Islet of Langerhans (tissue), 1 donor: ENCODE measurements around the gene SHC1.

Source experiments
- FAIRE-seq: peaks from one replicate; lab custom pipeline; 2011; peaks lifted over from hg19 to GRCh38; lab: Jason Lieb, UNC

Gene SHC1, protein sequence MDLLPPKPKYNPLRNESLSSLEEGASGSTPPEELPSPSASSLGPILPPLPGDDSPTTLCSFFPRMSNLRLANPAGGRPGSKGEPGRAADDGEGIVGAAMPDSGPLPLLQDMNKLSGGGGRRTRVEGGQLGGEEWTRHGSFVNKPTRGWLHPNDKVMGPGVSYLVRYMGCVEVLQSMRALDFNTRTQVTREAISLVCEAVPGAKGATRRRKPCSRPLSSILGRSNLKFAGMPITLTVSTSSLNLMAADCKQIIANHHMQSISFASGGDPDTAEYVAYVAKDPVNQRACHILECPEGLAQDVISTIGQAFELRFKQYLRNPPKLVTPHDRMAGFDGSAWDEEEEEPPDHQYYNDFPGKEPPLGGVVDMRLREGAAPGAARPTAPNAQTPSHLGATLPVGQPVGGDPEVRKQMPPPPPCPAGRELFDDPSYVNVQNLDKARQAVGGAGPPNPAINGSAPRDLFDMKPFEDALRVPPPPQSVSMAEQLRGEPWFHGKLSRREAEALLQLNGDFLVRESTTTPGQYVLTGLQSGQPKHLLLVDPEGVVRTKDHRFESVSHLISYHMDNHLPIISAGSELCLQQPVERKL

DNA sequence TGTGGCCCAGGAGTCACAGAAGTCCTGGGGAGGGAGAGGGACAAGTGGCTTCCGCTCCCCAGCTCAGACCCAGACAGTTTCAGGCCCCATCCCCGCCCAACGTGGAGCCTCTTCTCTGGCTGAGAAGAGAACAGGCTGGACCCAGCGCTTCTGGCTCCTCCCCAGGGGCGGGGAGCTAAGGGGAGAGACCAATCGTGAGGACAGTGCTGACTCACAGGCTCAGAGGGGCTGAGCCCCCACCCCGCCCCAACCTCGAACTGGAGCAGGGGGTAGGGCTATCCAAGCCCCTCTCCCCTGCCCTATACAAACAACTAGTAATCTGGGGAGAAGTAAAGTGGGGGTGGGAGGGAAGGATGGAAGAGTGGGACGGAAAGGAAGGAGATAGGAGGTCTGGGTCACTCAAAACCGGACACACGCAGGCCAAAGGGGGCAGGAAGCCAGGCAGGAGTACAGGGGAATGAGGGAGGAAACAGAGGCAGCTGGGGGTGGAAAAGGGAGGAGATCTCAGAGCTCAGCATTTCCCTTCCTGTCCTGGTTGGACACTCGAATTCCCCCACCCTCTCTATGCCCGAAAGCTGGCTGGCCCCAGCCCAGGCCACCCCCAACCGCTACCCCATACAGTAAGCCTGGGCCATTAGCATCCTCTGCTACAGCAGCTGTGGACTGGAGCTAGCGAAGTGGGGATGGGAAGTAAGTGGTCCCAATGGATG is at the start of gene SHC1:
Gene SHC1, minus strand, starts transcription at position 117 of the 710 bp plus-strand sequence. CDS start 221 bp downstream, outside the sequence.
- FAIRE-seq, result no peak

DNA sequence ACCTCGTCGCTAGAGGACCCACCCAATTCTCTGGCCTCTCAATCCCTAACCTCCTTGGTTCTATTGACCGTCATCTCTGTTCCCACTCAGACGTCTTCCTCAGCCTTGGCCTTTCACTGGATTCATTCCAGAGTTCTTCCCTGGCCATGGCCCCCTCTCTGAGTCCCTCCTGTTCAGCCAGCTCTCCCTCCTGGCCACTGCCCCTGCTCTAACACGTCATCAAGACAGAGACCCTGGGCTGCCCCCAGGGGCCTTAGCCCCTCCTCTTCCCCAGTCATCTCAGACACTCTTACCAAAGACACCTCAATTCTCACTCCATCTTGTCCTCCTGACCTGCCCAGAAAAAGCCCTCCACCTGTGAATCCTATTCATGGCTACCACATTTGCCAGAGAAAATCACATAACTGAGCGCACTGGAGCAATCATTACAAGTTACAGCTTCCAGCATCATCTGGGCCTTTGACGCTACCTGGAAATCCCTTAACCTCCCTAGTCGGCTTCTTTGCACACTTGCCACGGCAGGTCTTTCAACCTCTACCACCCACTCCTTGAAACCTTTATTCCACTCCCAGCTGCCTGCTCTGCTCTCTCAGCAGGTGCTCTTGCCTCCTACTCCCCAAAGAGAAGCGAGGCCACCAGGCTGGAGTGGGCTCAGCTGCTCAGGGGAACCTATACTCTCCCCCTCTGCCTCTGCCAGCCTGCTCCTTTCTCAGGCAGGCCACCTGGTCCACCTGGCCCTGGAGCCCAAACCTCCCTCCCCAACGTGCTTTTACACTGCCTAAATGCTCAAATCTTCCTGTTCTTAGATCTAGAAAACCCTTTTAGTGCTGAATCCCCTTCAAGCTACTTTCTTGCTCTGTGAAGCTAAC is 49.1 kb upstream of the SHC1 start:
- FAIRE-seq, result no peak

DNA sequence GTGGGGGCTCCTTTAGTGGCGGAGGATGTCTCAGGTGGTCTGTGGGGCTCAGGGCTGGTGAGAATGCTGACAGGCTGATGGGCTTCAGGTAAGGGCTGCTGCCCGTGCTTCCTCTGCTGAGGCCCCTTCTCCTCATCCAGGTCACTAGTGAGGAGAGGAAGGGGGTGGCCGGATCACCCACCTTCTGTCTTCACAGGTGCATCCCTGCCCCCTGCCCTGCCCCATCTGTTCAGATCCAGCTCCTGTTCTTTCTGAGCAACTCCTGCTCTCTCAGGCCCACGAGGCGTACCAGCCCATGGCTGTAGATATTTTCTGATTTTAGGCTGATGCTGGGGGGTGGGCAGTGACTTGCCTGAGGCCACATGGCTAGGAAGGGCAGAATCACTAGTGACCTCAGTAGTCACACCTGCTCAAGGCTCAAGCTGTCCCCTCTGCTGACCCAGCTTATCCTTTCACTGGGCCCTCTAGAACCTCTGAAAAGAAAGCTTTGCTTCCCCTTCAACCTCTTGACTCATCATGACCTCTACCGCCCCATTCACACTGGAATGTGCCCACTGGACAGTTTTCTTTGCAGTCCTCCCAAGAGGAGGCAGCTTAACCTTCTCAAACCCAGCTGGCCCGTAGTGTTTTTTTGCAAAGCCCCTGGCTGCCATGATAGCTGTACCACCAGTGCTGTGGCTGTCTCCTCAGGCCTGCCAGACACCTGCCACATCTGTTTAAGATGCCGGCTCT is 48.2 kb upstream of the SHC1 start:
- no peak for FAIRE-seq

DNA sequence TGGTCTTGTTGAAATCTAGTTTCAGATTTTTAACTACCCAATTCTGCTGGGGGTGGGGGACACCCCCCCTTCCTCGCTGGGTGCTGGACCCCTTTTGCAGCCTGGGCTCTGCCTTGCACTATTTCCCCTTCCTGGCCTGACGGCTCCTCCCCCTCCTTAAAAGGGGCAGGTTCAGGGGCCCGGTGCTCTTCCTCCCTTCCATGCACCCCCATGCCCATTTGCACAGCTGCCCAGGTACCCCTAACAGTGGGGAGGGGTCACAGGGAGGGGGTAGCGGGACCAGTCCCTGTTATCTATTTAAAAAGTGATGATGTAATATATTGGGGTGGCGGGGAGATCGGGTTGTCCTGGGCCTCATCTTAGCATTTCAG is 47.4 kb upstream of the SHC1 start:
- FAIRE-seq, result no peak

DNA sequence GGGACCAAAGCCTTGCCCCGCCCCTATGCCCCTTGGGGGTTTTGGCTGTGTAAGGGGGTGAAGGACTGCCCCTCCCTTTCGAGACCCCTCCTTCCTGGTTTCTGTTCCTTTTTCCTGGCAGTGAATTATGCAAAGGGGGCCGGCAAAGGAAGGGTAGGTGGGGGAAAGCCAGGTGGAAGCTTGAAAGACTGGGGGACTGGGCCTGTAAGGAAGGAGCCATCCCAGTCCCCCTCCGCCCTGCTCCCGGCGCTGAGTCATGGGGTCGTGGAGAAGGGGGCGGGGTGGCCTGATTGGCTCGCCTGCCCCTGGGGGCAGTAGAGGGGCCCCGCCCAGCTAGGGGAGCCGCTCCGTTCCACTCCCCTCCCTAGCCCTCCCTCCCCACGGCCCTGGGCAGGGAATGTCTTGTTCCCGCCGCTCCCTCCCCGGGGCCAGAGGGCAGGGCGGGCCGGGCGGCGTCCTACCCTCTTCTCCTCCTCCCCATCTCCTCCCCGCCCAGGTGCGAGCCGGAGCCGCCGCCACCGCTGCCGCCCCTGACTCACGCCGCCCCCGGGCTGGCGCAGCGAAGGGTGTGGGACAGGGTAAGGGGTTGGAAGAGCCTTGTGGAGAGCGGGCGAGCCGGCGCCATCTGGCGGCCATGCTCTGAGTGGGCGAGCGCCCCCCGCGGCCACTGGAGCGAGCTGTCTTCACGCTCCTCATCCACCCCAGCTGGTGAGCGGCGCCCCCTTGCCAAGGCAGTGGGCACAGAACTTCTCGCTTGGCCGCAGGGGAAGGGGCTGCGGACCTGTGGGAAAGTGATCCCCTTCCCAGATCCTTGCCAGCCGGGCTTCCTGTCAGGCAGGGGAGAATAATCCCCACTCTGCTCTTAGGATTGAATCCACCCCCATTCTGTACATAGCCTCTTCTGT is 46.7 kb upstream of the SHC1 start:
- FAIRE-seq, result no peak

DNA sequence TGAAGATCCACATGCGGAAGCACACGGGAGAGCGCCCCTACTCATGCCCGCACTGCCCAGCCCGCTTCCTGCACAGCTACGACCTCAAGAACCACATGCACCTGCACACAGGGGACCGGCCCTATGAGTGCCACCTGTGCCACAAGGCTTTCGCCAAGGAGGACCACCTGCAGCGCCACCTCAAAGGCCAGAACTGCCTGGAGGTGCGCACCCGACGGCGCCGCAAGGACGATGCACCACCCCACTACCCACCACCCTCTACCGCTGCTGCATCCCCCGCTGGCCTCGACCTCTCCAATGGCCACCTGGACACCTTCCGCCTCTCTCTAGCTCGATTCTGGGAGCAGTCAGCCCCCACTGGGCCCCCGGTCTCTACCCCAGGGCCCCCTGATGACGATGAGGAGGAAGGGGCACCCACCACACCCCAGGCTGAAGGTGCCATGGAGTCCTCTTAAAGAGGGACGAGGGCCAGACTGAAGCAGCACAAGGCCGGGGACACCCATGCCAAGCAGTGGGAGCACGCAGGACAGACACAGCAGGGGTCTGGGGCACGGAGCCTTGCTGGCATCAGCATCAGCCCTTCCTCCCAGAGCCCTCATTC is 45.8 kb upstream of the SHC1 start:
- FAIRE-seq, result no peak

DNA sequence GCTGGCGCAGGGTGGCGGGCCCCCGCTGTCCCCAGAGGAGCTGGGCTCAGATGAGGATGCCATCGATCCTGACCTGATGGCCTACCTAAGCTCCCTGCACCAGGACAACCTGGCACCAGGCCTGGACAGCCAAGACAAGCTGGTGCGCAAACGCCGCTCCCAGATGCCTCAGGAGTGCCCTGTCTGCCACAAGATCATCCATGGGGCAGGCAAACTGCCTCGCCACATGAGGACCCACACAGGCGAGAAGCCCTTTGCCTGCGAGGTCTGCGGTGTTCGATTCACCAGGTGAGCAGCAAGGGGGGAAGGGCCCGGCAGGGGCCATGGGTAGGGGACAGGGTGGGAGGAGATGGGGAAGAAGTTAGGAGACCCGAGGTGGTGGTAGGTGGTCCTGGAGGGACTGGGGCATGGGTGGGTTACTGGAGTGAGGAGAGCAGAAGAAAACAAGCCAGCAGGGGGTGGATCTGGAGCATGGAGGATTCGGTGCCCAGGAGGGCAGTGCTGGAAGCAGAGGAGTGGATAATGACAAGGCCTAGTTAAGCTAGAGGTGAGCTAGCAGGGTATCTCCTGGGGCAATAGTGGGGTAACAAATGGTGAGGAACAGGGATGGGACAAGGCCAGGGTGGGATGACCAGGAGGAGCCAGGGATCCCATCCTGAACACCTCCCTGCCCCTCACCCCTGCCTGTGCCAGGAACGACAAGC is 45.1 kb upstream of the SHC1 start:
- no peak for FAIRE-seq

DNA sequence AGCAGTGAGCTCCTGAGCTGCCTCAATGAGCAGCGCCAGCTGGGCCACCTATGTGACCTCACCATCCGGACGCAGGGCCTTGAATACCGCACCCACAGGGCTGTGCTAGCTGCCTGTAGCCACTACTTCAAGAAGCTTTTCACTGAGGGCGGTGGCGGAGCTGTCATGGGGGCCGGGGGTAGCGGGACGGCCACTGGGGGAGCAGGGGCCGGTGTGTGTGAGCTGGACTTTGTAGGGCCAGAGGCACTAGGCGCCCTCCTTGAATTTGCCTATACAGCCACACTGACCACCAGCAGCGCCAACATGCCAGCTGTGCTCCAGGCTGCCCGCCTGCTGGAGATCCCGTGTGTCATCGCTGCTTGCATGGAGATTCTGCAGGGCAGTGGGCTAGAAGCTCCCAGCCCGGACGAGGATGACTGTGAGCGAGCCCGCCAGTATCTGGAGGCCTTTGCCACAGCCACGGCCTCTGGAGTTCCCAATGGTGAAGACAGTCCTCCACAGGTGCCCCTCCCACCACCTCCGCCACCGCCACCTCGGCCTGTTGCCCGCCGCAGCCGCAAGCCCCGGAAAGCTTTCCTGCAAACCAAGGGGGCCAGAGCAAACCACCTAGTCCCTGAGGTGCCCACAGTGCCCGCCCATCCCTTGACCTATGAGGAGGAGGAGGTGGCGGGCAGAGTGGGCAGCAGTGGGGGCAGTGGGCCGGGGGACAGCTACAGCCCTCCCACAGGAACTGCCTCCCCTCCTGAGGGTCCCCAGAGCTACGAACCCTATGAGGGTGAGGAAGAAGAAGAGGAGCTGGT is 44.4 kb upstream of the SHC1 start:
- FAIRE-seq, result no peak

DNA sequence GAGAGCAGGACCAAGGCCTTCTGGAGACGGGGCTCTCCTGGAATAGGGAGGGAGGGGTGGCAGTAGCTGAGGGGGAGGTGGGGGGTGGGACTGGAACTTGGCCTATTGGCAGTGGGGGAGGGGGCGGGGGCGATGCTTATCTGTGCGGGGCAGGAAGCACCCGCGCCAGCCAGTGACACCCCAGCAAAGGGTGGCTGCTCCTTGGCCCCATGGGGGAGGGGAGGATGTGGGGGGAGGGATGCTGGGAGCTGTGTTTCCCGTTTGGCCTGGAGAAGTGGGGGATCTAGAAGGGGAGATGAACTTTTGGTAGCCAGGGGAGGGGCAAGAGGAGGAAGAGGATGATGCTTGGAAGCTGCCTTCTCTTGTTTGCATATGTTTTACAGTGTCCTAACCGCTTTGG is 43.1 kb upstream of the SHC1 start:
- FAIRE-seq, result no peak

DNA sequence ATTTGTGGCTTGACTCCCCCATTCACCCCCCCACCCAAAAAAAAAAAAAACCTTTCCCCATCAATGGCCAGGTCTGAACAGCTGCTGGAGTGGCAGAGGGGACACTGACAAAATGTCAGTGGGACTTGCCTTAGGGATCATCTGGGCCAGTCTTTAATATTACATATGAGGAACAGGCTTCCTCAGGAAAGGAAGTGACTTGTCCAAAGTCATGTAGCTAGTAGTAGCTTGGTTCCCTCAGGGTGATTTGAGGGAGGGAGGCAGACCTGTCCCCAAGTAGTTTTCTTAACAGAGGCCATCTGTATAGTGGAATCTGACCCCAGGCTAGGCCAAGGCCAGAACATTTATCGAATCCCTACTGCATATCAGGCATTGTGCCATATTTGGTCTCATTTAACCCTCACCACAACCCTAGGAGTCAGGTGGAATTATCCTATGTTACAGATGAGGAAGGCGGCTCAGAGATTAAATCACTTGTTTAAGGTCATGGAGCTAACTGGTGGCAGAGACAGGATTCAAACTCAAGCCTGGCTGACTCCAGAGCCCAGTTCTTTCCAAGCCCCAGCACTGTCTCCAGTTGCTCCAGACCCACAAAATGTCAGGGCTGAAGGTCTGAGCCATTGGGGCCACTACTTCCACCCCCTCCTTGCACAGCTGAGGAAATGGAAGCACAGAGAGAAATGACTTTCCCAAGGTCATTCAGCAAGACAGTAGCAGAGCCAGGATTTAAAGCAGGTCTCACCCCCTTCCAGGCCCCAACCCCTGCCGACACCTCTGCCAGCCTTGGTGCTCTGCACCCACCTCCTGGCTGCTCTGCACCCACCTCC is 42.4 kb upstream of the SHC1 start:
- no peak for FAIRE-seq

DNA sequence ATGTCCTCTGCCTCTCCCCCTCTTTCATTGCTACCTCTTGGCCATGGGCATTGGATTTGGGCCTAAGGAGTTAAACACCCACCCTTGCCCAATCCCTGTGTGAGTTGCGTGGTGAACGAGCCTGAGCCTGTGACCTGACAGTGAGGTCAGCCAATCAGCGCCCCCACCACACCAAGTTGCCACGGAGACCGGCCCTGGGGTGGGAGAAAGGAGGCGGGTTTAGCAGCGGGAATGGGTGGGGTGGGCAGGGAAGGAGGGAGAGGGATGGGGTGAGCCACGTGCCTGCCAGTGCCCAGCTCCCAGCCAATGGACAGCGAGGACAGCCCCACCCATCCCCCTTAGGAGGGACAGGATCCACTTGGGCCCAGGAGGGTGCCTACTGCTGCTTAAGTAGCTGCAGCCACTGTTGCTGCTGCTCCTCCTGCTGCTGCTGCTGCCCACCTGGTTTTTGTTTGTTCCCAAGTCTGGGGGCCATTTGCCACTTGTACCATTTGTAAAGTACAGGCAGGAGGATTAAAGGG is 41.5 kb upstream of the SHC1 start:
- FAIRE-seq, result no peak

DNA sequence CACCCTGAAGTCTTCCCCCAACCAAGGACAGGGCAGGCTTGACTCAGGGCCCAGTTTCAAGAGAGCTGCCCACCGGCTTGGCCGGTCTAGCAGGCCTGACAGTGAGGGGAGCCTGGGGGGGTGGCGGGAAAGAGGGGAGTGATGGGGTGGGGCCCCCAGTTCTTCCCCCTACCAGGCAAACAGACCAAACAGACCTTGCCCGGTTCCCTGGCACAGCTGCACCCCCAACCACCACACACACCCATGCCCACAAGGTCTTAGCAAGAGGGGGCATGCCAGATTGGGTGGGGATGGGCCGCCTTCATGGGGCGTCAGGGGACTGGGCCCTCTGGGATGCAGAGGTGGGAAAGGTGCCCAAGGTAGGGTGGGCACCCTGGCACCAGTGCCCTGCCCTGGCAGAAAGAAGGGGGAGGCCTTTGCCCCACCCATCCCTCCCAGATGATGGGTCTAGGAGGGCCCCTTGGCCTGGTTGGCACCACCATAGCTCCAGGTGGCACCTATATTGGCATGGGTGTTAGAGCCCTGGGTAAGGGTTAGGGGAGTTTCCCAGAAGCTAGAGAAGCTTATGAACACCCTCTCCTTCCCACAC is 41.0 kb upstream of the SHC1 start:
- FAIRE-seq, result no peak

DNA sequence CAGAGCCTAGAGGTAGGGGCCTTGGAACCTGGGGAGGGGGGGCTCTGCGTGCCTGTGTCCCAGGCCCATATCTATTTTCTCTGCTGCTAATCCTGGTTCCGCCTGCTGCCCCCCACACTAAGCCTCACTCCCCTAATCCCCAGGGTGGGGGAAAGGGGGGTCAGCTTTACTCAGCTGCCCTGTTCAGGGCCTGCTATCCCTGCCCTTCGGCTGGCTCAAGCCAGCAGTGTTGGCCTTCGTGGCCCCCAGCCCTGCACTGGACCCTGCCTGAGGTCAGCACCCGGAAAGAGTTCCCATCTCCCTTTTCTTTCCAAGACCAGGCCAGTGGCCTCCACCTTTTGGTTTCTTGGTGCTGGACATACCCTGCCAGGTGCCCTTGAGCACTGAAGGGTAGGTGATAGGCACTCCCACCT is 40.5 kb upstream of the SHC1 start:
- no peak for FAIRE-seq

DNA sequence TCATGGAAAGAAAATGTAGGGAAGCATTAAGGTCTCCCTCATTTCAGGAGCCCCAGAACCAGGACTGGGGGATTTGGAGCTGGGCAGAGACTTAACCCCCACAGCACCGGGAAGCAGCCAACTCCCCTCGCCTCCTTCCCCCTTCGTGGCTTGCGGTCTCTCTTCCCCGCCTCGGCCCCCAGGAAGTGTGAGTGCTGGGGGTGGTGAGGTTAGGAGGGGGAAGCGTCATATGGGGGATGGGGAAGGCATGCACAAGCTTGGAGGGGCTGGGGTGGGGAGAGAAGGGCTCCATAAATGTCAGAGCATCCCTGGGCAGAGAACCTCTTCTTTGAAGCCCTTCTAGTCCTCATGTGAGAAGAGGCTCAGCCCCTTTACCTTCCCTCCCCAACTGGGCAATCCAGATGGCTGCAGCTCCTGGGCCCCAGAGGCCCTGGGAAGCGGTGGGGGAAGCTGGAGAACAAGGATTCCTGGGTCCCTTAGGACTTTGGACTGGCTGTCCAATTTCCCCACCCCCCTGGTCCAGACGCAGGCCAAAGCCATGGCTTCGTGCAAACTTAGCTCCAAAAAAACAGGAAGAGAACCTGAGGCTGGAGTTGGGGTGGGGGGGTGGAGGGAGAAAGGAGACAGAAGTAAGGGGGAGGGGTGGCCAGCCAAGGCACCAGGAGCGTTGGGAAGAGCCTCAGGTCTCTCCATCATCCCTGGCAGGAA is 39.8 kb upstream of the SHC1 start:
- FAIRE-seq, result no peak

DNA sequence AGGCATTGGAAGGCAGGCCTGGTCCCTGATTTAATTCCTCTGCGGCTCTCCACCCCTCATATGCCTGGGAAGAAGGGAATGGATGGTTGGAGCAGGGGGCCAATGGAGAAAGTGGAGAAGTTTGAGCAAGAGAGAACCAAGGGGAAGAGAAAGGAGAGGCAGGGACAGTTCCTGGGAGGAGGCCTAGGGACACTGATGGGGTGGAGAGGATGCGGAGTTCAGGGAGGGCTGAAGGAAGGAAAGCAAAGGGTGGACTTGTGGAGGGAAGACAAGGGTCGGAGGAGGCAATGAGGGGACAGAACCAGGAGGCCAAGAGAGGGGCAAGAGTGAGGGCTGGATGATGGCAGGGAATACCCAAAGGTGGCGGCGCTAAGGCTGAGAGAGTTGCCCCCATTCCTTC is 39.2 kb upstream of the SHC1 start:
- no peak for FAIRE-seq

DNA sequence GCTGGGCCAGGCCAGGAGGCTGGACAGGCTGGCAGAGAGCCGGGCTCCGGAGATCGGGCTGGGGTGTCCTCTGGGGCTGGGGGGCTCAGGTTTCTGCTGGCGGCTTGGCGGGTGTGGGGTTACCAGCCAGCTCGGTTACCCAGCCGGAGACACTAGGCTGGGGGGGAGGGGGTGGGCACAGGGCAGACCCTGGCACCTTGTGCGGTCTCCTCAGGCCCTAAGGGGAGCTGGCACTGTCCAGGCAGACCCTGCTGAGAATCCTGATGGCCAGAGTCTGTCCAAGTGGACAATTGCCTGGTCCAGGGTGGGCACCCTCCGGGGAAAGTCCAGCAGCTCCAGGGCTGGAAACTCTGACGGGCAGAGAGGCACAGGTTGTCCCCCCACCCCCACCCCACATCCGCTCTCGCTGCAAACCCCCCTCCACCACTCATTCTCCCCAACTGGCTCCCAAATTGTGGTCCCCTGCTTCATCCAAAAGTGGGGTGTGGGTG is 38.7 kb upstream of the SHC1 start:
- no peak for FAIRE-seq
